ENCODE measurements around the gene MVB12B.

- no peak for TF ChIP-seq CTCF (IDR thresholded peaks at IDR 0.05)
- TF ChIP-seq ATF3 (CRISPR knock-in tag; conservative IDR thresholded peaks at IDR 0.05) = no peak
- TF ChIP-seq CREB1 (CRISPR knock-in tag; IDR thresholded peaks at IDR 0.05) = no peak
- TF ChIP-seq IRF2 (CRISPR knock-in tag; IDR thresholded peaks at IDR 0.05; ENCODE audit: borderline replicate concordance, low read depth) = no peak
- TF ChIP-seq ZBTB21 (CRISPR knock-in tag; IDR thresholded peaks at IDR 0.05; ENCODE audit: borderline replicate concordance) = no peak
- TF ChIP-seq ZNF121 (CRISPR knock-in tag; IDR thresholded peaks at IDR 0.05) = no peak
Measured at GRCh38 chr9:126431077-126431742, 104.6 kb downstream of the MVB12B start.

All from WTC11 (cell line).